Thoracic aorta (tissue), 2 donors: ENCODE measurements around the gene P3H2. TPM values are rescaled to one million over a fixed set of nuclear protein-coding genes. Genes with fewer than 3 reads are reported as not detected.

Experiments
- ATAC-seq: fragments of 150-250 bp; one replicate; pipeline ENCODE4 v1.8.0; 2017; ENCODE audit warnings: low read depth; ENCODE audit not compliant: insufficient number of reproducible peaks, low FRiP score
- DNase-seq: peaks from one replicate; pipeline ENCODE4 v3.0.0-alpha.2; 2020; ENCODE audit warnings: low spot score
- H3K27ac ChIP-seq, 2 donors: fragments of 200-600 bp; sonication (generic); 1 replicate in 1 of 2; 2 replicates in 1 of 2; pipeline ENCODE4 v1.5.1; 2016; ENCODE audit warnings: mild to moderate bottlenecking in 2 of 2, moderate library complexity in 2 of 2
- H3K27me3 ChIP-seq: fragments of 200-600 bp; sonication (generic); replicated peaks from 2 replicates; pipeline ENCODE4 v1.6.0; 2016; ENCODE audit warnings: mild to moderate bottlenecking; ENCODE audit not compliant: insufficient read depth
- H3K36me3 ChIP-seq: fragments of 200-600 bp; sonication (generic); one replicate; pipeline ENCODE4 v1.5.1; 2016
- H3K4me1 ChIP-seq, 2 donors: fragments of 200-600 bp; sonication (generic); 1 replicate in 1 of 2; 2 replicates in 1 of 2; pipeline versions ENCODE4 v1.5.1 to v1.6.0; 2016; ENCODE audit warnings: low read depth in 2 of 2, mild to moderate bottlenecking in 1 of 2; ENCODE audit not compliant: control insufficient read depth in 1 of 2
- H3K4me3 ChIP-seq: fragments of 200-600 bp; sonication (generic); 2 replicates; pipeline ENCODE4 v1.5.1; 2016; ENCODE audit warnings: mild to moderate bottlenecking
- H3K9me3 ChIP-seq: fragments of 200-600 bp; sonication (generic); 2 replicates; pipeline ENCODE4 v1.5.1; 2016
- CTCF ChIP-seq: fragments of 200-600 bp; sonication (generic); IDR thresholded peaks from one replicate; pipeline ENCODE4 v1.5.1; 2019; ENCODE audit warnings: antibody characterized with exemption
- total RNA-seq, 2 donors: library from RNA; depleted of rRNA; stranded (reverse); fragments of >200 nt; gene quantifications; one replicate each; pipeline versions ENCODE4 v1.1.0 to v1.2.3, GENCODE V29; 2016

Gene P3H2
- total RNA-seq, 2 donors from 2014 or later = 19.3 to 28.4 TPM

GRCh38 chr3:190051641-190052040, 69.1 kb downstream of the P3H2 start:
- Histone ChIP-seq H3K27me3 (no peaks in the 10 kb centered on the region), H3K9me3 (no peaks in the 10 kb centered on the region), H3K27ac (no peak overlapping the region), H3K36me3 (no peaks in the 10 kb centered on the region), H3K4me3 (no peak overlapping the region), H3K4me1 (peaks cover 2 to 7% of the 10 kb centered on the region in 2 donors)
- no peak for ATAC-seq
- DNase-seq = no peak
- TF ChIP-seq CTCF = no peak

- H3K4me3 ChIP-seq = peak overlapping the region; percentile 55
- H3K4me1 ChIP-seq = peaks cover 2 to 7% of the 10 kb centered on the region in 2 donors
- no peaks in the 10 kb centered on the region for H3K27me3 ChIP-seq
- DNase-seq = peak; percentile 19
- ATAC-seq = peak; percentile 60
- H3K36me3 ChIP-seq = no peaks in the 10 kb centered on the region
- TF ChIP-seq CTCF = no peak
- no peak overlapping the region for H3K27ac ChIP-seq
- no peaks in the 10 kb centered on the region for H3K9me3 ChIP-seq
Observed at GRCh38 chr3:190048932-190049441, 71.7 kb downstream of the P3H2 start.

DNA sequence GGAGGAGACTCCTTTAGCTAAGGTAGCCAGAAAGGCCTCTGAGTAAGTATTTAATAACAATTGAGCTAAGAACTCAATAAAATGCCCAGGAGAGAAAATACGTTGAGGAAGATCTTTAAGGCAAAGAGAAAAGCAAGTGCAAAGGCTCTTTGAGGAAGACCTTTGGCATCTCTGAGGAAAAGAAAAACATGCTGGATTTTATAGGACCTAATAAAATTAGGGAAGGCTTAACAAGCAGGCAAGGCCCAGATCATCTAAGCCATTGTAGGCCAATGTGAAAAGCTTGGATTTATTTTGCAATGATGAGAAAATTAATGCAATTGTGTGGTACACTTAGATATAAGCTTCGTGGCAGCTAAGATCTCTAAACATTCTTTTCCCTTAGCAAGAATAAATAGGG, 75.7 kb downstream of the P3H2 start:
- H3K27ac ChIP-seq = no peak overlapping the region
- H3K4me1 ChIP-seq = peaks cover 4 to 12% of the 10 kb centered on the region in 2 donors
- TF ChIP-seq CTCF = no peak
- H3K36me3 ChIP-seq = no peaks in the 10 kb centered on the region
- H3K4me3 ChIP-seq = no peak overlapping the region
- DNase-seq (no peak), ATAC-seq (no peak)
- H3K9me3 ChIP-seq = no peaks in the 10 kb centered on the region
- H3K27me3 ChIP-seq = no peaks in the 10 kb centered on the region

DNA sequence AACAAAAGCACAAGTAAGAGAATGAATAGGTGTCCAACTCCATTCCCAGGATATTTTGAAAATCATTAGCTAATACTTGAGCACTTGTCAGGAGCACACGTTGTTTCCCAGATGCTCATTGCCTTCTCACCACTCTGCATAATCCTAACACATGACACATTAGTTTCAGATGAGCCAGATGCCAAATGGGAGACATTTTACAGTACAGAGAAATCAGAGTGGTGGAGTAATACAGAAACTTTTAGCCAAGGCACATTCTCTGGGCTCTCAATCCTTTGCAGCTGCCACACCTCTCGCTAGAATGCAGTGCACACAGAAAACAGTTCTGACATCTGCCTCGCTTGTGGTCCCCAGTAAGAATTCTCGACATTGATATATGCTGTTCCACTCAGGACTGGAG, 76.6 kb downstream of the P3H2 start:
- Histone ChIP-seq H3K36me3 (no peaks in the 10 kb centered on the region), H3K4me3 (no peak overlapping the region), H3K27me3 (no peaks in the 10 kb centered on the region), H3K27ac (no peak overlapping the region), H3K4me1 (peaks cover 4 to 12% of the 10 kb centered on the region in 2 donors), H3K9me3 (no peaks in the 10 kb centered on the region)
- TF ChIP-seq CTCF = no peak
- no peak for ATAC-seq
- no peak for DNase-seq

GRCh38 chr3:190043741-190044140, 77.0 kb downstream of the P3H2 start:
- DNase-seq (no peak), ATAC-seq (no peak)
- H3K27ac ChIP-seq = no peak overlapping the region

More at GRCh38 chr3:190043741-190044140, 77.0 kb downstream of the P3H2 start:
- H3K9me3 ChIP-seq = no peaks in the 10 kb centered on the region
- no peak overlapping the region for H3K4me3 ChIP-seq
- no peaks in the 10 kb centered on the region for H3K27me3 ChIP-seq
- peaks cover 4 to 12% of the 10 kb centered on the region in 2 donors for H3K4me1 ChIP-seq
- TF ChIP-seq CTCF = no peak
- no peaks in the 10 kb centered on the region for H3K36me3 ChIP-seq
